Renal cortical epithelial cell (primary cell): ENCODE data around the gene EML5. TPM values are rescaled to one million over a fixed set of nuclear protein-coding genes. Genes with fewer than 3 reads are reported as not detected.

ENCODE experiments used
- DNase-seq: peaks from one replicate; pipeline ENCODE4 v3.0.0-alpha.2; 2011; ENCODE audit warnings: low read depth
- total RNA-seq: library from RNA; depleted of rRNA; stranded (reverse); fragments of >200 nt; gene quantifications from 2 replicates; pipeline ENCODE4 v1.2.3, GENCODE V29; 2014

EML5 gene
- total RNA-seq, 1 donor from 2014 or later: 0.55 TPM

GRCh38 chr14:88804035-88804434, 11.3 kb upstream of the EML5 start:
- DNase-seq: no peak

- no peak for DNase-seq
These were observed 9.8 kb upstream of the EML5 start for GRCh38 chr14:88802596-88802995.

DNA sequence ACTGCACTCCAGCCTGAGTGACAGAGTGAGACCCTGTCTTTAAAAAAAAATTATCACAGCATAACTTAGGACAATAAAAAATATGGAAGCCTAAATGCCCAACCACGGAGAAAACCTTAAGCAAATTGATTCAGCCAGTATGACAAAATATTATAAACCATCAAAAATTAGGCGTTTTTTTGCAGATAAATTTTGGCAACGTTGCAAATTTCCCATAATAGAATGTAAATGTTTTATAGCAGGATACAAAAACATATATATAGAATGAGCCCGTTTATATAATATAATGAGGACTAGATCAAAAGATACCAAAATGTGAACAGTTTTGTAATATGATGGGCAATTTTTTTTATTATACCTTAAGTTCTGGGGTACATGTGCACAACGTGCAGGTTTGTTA, 6.8 kb upstream of the EML5 start:
- DNase-seq: no peak

DNA sequence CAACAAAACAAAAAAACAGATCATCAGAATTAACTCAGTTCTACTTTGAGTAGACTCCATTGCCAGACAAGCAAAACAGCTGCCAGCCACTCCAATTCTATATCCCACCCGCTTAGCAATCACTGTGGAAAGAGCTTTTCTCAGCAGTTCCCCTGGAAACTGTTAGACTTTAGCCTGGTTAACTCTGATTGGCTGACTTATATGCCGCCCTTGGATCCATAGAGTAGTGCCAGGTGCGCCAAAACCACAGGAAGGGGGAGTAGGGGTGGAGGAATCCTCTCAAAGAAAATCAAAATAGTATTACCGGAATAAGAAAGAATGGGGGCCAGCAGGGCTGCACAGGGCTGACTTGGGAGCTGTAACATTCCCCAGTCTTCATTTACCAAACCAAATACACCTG, 5.4 kb upstream of the EML5 start:
- no peak for DNase-seq

- no peak for DNase-seq
These were observed 489 bp upstream of the EML5 start for GRCh38 chr14:88793259-88793625.

GRCh38 chr14:88791629-88792472, 902 bp downstream of the EML5 start:
- no peak for DNase-seq

DNA sequence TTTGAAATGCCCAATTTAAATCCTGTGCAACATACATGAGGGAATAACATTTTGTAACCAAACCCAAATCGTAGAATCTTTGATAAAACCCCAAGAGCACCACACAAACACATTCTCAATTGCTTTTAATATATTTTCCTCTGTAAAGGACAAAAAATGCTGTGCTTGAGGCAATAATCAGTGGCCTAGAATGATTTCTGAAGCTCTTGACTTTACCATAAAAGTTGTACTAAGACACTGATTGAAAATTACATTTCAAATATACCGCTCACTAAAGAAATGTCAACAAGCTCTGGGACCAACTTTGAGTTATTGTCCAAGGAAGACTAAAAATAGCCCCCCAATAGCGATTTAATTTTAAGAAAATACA, 1.5 kb downstream of the EML5 start:
- no peak for DNase-seq

DNA sequence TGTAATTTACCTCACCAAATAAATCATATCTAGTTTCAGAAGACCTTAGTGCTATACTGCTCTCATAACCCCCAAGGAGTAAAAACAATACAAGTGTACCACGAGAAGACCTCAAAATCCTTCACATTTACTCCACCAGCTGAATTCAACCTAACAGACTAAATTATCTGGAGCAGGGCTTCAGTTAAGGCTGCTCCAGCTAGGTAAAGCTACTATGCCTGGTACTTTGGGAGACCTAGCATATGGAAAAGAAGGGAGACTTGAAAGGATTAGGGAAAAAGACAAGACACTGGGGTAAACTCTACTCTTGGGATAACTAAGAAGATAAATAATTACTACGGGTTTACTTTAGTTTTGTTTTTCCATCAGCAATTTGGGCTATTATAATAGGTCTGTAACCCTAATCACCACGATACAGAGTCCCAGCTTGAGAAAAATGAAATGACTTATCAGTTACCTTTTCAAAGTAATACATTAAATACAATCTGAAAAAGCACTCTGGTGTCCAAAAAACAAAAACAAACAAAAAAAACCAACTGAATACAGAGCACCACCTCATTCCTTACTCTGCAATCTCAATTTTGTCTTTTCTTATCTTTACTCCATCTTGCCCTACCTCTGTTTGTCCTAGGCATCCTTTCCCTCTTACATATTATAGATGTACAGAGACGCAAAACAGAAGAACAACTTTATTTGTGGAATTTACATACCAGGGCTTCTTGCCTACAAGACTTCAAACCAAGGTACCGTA, 2.1 kb downstream of the EML5 start:
- no peak for DNase-seq

- peak; percentile 59 for DNase-seq
These were observed 3.2 kb downstream of the EML5 start for GRCh38 chr14:88789573-88789972.

GRCh38 chr14:88786715-88787114, 6.0 kb downstream of the EML5 start:
- DNase-seq: no peak

GRCh38 chr14:88785911-88786310, 6.8 kb downstream of the EML5 start:
- no peak for DNase-seq

DNA sequence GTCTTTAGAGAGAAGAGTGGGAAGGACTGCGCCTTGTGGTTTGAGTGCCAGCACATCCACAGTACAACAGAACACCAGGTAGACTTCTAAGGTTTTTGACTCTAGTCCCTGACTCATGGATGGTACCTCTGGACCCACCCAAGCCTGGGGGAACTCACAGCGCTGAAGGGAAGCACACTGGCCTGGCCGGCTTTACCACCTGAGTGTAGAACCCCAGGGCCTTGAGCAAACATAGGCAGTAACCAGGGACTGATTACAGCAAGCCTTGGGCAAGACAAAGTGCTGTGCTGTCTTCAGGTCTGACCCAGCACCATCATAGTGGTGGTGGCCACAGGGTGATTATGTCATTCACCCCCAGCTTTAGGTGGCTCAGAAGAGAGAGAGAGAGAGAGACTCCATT, 17.2 kb downstream of the EML5 start:
- no peak for DNase-seq

- DNase-seq: no peak
These were observed 22.0 kb downstream of the EML5 start for GRCh38 chr14:88770736-88771135.

DNA sequence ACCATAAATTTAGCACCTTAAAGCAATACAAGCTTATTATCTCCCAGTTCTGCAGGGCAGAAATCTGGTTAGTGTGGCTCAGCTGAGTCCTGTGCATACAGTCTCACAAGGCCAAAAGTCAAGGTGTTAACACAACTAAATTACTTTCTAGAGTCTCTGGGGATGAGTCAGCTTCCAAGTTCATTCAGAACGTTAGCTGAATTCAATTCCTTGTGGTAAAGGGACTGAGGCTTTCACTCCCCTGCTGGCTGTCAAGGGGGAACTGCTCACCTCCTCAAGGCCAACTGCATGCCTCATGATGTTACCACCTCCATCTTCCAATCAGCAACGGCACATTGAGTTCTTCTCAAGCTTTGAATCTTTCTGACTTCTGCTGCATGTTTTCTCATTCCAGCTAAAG, 27.6 kb downstream of the EML5 start:
- peak; percentile 90 for DNase-seq

DNA sequence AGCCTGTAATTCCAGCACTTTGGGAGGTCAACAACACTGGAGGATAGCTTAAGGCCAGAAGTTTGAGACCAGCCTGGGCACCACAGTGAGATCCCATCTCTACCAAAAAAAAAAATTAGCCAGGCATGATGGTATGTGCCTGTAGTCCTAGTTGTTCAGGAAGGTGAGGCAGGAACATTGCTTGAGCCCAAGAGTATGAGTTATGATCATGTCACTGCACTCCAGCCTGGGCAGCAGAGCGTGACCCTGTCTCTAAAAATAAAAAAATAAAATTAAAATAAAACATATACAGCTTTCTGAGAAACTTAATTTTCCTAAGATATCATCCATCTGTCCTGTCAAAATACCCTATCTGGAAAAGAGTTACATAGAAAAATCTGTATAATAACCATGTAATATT, 38.9 kb downstream of the EML5 start:
- no peak for DNase-seq

DNA sequence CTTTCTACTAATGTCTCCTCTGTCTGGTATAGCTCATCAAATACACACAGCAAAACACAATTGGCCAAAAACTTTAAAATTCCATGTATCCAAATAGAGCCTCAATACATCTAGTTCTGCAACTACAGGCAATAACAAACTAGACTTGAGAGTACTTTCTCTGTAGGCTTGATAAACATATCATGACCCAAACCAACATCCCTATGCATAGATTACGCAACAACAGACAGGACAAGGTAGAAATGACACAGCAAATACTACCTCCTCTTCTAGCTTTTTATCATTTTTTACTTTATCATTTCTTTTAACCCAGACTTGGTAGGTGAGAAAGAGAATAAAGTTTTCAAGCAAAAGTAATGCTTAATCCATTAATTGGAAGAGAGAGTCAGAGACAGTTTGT, 41.8 kb downstream of the EML5 start:
- DNase-seq: no peak

DNA sequence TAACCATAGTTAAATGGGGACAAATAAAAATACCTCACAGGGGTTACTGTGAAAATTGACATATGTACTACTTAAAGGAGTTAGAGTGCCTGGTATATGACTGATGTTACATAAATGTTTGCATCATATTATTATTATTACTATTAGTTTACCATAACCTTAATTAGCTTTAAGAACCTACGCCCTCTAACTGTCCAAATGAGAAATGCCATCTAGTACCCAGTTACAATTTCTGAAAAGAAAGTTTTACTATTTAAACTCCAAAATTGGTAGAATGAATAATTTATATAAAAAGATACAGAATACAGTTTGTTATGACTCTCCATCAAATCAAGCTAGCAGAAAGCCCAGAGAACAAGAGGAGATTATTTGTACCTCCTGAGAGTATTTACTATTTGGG, 42.3 kb downstream of the EML5 start:
- no peak for DNase-seq

DNA sequence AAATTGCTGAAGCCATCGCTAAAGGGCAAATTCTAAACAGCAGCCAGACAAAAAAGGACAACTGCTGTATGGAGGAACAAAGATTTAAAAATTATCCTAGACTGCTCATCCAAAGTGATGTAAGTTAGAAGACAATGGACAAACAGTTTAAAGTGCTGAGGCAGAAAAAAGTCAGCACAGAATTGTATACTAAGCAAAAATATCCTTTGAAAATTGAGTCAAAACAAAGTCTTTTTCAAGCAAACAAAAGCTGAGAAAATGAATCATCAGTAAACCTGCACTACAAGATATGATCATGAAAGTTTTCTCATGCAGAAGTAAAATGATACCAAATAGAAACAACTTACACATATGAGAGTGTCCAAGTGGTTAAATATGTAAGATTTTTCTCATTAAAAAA, 43.6 kb downstream of the EML5 start:
- peak; percentile 11 for DNase-seq

- peak; percentile 11 for DNase-seq
These were observed 44.5 kb downstream of the EML5 start for GRCh38 chr14:88748288-88748687.

GRCh38 chr14:88746052-88746451, 46.7 kb downstream of the EML5 start:
- DNase-seq: no peak

DNA sequence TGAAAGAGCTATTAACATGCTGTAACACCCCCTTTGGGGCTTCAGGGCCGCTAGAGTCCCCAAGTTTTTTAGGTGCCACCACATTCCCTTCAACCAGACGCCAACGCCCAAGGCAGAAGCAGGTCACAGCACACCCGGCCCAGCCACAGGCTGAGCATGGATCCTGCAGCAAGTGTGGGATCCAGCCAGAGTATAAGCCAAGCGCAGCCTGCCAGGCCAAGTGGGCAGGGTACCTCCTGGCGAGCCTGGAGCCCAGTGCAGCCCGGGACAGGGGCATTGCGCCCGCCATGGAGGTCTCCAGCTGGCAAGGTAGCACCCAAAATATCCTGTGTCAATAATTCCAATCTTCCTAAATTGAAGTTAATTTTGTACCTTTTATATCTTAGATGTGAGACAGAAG, 55.5 kb downstream of the EML5 start:
- DNase-seq: no peak

GRCh38 chr14:88733121-88733520, 59.6 kb downstream of the EML5 start:
- DNase-seq: no peak

GRCh38 chr14:88729159-88729558, 63.6 kb downstream of the EML5 start:
- no peak for DNase-seq
